Measurements from ENCODE around the gene DIP2B.

DNA sequence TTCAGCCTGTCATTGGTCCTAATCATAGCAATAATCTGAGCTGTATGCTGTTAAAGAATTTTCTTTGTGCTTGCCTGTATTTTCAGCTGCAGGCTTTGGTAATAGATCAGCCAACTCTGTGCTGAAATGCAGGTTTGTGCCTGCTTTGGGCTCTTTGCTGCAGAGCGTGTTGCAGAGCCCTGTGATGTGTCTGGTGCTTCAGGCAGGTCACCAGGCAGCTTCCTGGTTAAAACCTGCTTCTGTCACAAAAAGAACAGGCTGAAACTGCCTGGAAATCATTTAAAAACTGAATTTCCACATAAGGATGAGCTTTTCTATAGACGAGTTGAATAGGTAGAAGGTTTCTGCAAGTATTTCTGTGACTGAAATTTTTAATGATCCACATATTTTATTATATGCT, 3.1 kb downstream of the DIP2B start:
- TF ChIP-seq, protein P1, sequence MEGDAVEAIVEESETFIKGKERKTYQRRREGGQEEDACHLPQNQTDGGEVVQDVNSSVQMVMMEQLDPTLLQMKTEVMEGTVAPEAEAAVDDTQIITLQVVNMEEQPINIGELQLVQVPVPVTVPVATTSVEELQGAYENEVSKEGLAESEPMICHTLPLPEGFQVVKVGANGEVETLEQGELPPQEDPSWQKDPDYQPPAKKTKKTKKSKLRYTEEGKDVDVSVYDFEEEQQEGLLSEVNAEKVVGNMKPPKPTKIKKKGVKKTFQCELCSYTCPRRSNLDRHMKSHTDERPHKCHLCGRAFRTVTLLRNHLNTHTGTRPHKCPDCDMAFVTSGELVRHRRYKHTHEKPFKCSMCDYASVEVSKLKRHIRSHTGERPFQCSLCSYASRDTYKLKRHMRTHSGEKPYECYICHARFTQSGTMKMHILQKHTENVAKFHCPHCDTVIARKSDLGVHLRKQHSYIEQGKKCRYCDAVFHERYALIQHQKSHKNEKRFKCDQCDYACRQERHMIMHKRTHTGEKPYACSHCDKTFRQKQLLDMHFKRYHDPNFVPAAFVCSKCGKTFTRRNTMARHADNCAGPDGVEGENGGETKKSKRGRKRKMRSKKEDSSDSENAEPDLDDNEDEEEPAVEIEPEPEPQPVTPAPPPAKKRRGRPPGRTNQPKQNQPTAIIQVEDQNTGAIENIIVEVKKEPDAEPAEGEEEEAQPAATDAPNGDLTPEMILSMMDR (conservative IDR thresholded peaks at IDR 0.05 in 1 of 2, IDR thresholded peaks at IDR 0.05 in 1 of 2; ENCODE audit: extremely low read depth in 1 of 2, insufficient read depth in 1 of 2, low read depth in 1 of 2, low read length in 2 of 2) = no peak
- TF ChIP-seq EZH2 (IDR thresholded peaks at IDR 0.05; ENCODE audit: borderline replicate concordance, low read length) = no peak
